GM21786 (cell line): Measurements from ENCODE around the gene ING1.
"Not testable (repeated sequence)": the region's sequence is repeated elsewhere in the genome, so short reads cannot be mapped to it uniquely, and the experiment has no call there.

Experiments used
- ATAC-seq: cut with Tn5 transposase; IDR thresholded peaks from one replicate; pipeline ENCODE4 v1.9.1; 2021; ENCODE audit not compliant: unreplicated experiment

ING1 gene

DNA sequence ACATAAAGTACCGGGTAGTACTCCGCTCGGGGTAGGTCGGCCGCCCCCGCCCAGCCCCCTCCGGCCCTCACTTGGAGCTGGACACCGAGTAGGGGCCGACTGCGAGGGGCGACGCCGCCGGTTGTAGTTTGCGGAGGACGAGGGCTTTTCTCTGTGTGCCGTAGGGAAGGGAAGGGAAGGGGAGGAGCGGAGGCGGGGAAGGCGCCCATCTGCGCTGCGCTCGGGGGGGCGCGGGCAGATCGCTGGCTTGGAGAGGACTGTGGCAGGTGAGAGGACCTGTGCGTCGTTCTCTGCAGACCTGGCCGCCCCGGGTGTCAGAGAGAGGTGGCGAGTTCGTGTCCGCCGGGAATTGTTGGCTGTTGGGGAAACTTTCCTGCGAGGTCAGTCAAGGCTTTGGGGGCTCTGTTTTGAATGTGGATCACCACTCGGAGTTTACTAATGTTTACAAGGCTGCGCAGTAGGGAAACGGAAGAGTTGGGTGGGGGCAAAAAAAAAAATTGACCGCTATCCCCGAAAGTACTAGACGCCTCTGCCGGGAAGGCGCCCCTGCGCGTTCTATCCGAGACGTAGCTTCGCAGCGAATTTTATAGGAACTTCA, 1.4 kb downstream of the ING1 start:
- ATAC-seq = no peak

DNA sequence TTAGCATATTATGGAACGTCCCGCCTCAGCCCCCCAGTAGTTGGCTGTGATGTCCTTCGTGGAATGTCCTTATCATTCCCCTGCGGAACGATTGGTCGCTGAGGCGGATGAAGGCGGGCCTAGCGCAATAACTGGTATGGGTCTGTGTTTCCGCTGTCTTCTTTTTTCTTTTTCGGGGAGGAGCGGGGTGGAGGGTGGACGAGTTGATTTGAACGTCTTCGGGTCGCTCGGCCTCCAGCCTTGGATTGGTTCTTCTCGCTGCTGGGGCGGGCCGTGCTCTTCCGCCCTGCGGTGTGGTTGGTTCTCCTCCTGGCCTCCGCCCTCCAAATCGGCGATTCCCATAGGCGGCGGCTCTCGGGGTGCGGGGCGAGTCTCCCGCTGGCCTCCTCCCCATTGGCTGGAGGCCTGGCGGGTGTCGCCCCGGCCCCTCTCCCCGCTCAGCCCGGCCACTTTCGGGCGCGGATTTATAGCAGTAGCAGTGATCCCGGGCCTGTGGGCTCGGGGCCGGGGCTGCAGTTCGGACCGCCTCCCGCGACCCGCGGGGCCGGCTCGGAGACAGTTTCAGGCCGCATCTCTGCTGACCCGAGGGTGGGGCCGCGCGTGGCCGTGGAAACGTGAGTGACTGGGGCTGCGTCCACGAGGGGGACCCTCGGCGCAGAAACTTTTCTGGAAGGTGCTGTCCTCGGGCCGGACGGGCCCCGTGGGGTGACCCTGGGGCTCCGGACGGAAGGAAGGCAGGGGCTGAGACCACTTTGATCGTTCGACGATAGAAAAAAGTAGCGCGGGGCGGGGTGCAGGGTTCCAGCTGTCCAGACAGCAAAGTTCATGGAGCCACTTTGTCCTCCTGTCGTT, 2.1 kb downstream of the ING1 start:
- ATAC-seq = peak; percentile 56

GRCh38 chr13:110716247-110716515, 2.7 kb downstream of the ING1 start:
- no peak for ATAC-seq

GRCh38 chr13:110719036-110719710, 5.7 kb downstream of the ING1 start:
- no peak for ATAC-seq

DNA sequence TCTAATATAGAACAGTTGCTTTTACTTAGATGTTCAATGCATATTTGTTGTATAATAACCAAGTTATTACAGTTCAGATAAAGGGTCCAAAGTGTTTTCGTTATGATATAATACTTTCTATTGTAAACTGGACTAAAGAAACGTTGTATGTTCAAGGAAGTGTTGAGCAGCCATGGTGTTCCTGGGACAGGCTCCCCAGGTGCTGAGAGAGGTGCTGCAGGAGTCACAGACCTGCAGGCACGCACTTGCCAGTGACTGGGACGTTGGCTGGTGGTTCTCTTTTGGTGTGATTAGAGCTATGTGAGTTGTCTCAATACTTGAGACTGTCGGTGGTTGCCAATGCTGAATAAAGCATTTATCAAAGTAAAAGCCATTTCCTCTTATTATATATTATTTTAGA, 9.5 kb downstream of the ING1 start:
- no peak for ATAC-seq

GRCh38 chr13:110723598-110723997, 10.1 kb downstream of the ING1 start:
- no peak for ATAC-seq

DNA sequence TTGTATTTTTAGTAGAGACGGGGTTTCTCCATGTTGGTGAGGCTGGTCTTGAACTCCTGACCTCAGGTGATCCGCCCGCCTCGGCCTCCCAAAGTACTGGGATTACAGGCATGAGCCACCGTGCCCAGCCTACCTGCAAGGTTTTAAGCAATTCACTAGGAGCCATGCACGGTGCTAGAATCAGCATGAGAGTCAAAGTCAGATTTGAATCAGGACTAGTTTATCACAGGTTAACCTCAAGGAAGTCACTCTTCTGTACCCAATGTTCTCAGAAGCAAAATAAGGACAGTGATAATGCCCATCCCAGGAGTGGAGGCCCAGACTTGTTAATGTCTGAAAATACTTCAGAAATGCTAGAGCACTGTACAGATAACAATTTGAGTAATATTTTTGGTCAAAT, 12.7 kb downstream of the ING1 start:
- not testable (repeated sequence) for ATAC-seq

- no peak for ATAC-seq
Measured at GRCh38 chr13:110726726-110727125, 13.2 kb downstream of the ING1 start.

DNA sequence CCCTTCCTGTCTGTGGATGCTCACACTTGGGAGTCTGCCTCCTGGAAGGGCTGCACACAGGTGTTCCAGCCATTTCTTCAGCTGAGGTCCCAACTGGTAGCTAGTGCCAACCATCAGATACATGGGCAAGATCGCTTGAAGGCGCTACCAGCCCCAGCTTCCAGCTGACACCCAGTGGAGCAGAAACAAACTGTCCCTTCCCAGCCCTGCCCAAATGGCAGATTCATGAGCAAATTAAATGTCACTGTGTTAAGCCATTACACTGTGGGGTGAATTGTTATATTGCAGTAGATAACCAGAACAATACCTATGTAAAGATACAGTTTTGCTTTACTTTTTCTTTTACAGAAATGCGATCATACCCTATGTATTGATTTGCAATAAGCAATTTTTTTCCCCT, 17.6 kb downstream of the ING1 start:
- no peak for ATAC-seq

- no peak for ATAC-seq
Measured at GRCh38 chr13:110734561-110734960, 21.1 kb downstream of the ING1 start.

DNA sequence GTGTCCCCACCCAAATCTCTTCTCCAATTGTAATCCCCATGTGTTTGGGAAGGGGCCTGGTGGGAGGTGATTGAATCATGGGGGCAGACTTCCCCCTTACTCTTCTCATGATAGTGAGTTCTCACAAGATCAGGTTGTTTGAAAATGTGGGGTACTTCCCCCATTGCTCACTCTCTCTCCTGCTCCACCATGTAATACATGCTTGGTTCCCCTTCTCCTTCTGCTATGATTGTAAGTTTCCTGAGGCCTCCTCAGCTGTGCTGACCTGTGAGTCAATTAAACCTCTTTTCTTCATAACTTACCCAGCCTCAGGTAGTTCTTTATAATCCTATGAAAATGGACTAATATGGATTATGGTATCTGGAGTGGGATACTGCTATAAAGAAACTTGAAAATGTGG, 24.1 kb downstream of the ING1 start:
- no peak for ATAC-seq

DNA sequence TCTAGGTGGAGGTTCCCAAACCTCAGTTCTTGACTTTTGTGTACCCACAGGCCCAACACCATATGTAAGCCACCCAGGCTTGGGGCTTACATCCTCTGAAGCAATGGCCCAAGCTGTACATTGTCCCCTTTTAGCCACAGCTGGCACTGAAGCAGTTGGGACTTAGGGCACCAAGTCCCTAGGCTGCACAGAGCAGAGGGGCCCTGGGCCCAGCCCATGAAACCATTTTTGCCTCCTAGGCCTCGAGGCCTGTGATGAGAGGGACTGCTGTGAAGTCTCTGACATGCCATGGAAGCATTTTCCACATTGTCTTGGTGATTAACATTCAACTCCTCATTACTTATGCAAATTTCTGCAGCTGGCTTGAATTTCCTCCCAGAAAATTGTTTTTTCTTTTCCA, 30.2 kb downstream of the ING1 start:
- no peak for ATAC-seq

GRCh38 chr13:110746438-110746837, 32.9 kb downstream of the ING1 start:
- ATAC-seq = no peak

DNA sequence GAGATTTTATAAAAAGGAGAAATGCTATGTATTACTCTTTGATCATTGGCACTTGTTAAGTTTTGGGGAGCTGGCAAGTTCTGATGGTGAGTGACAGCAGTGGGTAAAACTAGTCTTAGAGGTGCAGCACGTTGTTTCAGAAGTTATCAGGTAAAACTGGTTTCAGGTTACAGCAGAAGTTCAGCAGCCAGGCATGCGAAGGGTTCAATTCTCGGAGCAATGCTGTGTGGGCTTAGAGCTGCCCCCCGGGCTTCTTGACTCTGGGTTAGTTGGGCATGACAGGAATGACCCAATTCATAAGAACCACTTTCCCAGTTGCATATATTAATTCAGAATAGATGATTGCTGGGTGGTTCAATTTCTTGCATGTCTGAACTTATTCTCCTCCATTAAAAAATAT, 34.8 kb downstream of the ING1 start:
- no peak for ATAC-seq

DNA sequence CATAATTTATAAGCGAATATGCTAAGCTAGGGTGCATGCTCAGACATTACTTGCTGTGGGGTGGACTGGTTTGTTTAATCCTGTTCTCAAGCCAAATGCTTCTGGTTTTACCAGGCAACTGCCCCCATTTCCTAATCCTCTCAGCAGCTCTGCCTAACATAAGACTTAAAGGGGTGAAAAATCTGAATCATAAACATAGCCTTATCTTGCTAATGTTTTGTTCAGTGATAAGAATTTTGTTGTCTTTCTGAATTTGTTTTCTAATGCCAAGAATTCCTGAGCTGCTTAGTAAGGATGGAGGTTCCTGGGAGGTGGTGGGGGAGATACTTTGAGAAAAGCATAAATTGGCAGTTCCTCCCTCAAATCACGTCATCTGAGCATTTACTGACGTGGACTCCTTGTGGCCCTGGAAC, 42.7 kb downstream of the ING1 start:
- ATAC-seq = no peak

DNA sequence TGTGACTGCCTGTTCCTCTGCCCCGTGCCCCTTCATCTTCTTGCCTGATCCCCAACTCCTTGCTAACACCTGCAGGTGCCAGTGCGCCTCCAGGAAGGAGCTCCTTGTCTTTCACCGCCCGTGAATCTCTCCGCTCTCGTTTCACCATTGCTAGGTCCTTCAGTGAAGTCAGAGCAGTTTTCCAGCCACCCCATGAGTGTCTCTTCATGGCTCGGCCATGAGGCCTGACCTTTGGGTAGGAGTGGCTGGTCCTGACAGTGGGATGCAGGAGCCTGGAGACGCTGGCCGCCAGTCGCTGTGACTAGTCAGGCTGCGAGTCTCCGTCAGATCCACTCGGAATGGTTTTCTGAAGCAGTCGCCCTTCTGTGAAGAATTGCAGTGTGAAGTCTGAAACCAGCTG, 43.8 kb downstream of the ING1 start:
- no peak for ATAC-seq

GRCh38 chr13:110758195-110758805, 44.8 kb downstream of the ING1 start:
- no peak for ATAC-seq

GRCh38 chr13:110759710-110760109, 46.2 kb downstream of the ING1 start:
- no peak for ATAC-seq

GRCh38 chr13:110760611-110761010, 47.1 kb downstream of the ING1 start:
- ATAC-seq = no peak

DNA sequence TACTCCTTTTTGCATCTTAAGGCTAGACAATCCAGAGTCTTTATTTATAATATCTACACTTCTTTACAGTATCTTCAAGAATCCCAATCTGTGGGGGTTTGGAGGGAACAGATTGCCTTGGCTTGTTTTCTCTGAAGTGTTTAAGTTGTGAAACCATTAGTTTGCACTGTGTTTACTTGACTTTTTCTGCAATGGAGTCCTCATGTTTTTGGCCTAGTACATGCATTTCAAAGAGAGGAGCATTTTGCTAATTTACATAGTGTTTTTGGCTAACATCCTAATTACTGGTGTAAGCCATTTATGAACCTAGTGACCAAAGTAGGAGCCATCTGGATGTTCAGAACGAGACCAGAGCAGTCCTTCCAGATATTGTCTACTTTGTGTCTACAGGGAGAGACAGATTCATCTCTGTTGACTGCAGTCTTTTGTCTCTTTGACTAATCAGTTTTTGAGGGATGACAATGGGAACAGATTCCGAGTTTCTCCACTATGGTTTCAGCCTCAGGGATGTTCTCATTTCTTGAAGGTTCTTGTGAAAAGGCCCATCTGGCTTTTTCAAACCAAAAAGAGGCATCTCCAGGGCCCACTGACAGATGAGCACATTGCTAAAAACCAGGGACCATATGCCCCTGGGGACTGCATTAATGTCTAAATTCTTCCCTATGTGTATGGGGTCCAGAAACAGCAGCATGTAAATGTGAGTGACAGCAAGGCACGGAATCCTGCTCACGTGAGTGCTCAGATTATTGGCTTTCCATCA, 53.4 kb downstream of the ING1 start:
- ATAC-seq = no peak

GRCh38 chr13:110767476-110767875, 54.0 kb downstream of the ING1 start:
- no peak for ATAC-seq
